Naive B cell (primary cell): Measurements from ENCODE around the gene FITM2. TPM values are rescaled to one million over a fixed set of nuclear protein-coding genes. Genes with fewer than 3 reads are reported as not detected.

Experiments
- ATAC-seq, 2 donors: fragments of 150-1000 bp; cut with Tn5 transposase; 2 replicates each; pipeline ENCODE4 v1.10.0; 2021; ENCODE audit warnings: low read depth in 2 of 2, mild to moderate bottlenecking in 2 of 2, moderate library complexity in 2 of 2
- DNase-seq: peaks from one replicate; pipeline ENCODE4 v3.0.0; 2022
- H3K27ac Mint-ChIP-seq, 6 donors: one replicate each; pipeline ENCODE4 v1.8.0; 2020 to 2022; ENCODE audit warnings: mild to moderate bottlenecking in 6 of 6, mixed read lengths in 6 of 6, moderate library complexity in 5 of 6, inconsistent platforms in 2 of 6
- H3K27me3 Mint-ChIP-seq, 3 donors: one replicate each; pipeline ENCODE4 v1.8.0; 2021 to 2022; ENCODE audit warnings: mixed read lengths in 3 of 3, mild to moderate bottlenecking in 1 of 3
- H3K36me3 Mint-ChIP-seq, 2 donors: one replicate each; pipeline ENCODE4 v1.8.0; 2020 to 2022; ENCODE audit warnings: mixed read lengths in 2 of 2, inconsistent platforms in 1 of 2, mild to moderate bottlenecking in 1 of 2
- H3K4me1 Mint-ChIP-seq, 3 donors: one replicate each; pipeline ENCODE4 v1.8.0; 2020 to 2022; ENCODE audit warnings: mixed read lengths in 3 of 3, inconsistent platforms in 1 of 3, mild to moderate bottlenecking in 1 of 3, moderate library complexity in 1 of 3
- H3K4me3 Mint-ChIP-seq, 8 donors: one replicate each; pipeline ENCODE4 v1.8.0; 2020 to 2022; ENCODE audit warnings: mild to moderate bottlenecking in 8 of 8, mixed read lengths in 8 of 8, moderate library complexity in 8 of 8, inconsistent platforms in 2 of 8
- H3K9me3 Mint-ChIP-seq, 7 donors: one replicate each; pipeline ENCODE4 v1.8.0; 2020 to 2022; ENCODE audit warnings: mixed read lengths in 7 of 7, mild to moderate bottlenecking in 5 of 7, inconsistent platforms in 2 of 7, moderate library complexity in 1 of 7
- polyA plus RNA-seq, 6 donors: library from polyadenylated mRNA; unstranded; fragments of 300-500 nt; fragmentation: Illumina TruSeq; gene quantifications; one replicate each; pipeline ENCODE4 v1.2.3, GENCODE V29; 2021; ENCODE audit warnings: low read depth in 6 of 6

The FITM2 gene
- polyA plus RNA-seq, 6 donors from 2014 or later, result 0.18 to 0.73 (median 0.26) TPM; not detected in 1

- no peak for ATAC-seq
- peaks cover 0 to 5% (median 0%) of the 10 kb centered on the region in 3 donors for H3K4me1 Mint-ChIP-seq
- no peak overlapping the region for H3K27ac Mint-ChIP-seq
- no peak overlapping the region for H3K4me3 Mint-ChIP-seq
- H3K27me3 Mint-ChIP-seq, result peaks cover 6 to 11% (median 10%) of the 10 kb centered on the region in 3 donors
- peaks cover 0 to 2% (median 0%) of the 10 kb centered on the region in 7 donors for H3K9me3 Mint-ChIP-seq
- no peak for DNase-seq
- H3K36me3 Mint-ChIP-seq, result peaks cover 7 to 8% of the 10 kb centered on the region in 2 donors
Measured at GRCh38 chr20:44256961-44257360, 54.0 kb downstream of the FITM2 start.

DNA sequence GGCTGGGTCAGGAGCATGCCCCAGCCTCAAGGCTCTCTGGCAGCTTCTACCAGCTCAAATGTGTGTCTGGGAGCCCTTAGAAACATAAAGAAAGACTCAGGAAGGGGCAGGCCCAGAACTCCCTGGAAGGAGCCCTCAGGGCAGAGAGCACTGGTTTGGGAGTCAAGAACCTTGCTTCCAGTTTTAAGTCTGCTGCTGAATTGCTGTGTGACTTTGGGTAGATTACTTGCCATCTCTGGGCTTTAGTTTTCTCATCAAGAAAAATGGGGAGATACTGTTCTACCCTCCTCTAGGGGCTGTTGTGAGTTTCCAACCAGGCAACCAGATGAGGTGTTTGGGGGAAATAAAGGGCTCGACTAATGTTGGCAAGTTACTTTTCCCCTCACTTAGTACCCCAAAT lies 55.1 kb downstream of the FITM2 start:
- ATAC-seq (no peak), DNase-seq (no peak)
- Mint-ChIP-seq H3K9me3 (peaks cover 0 to 2% (median 0%) of the 10 kb centered on the region in 7 donors), H3K27ac (no peak overlapping the region), H3K4me1 (peaks cover 0 to 5% (median 0%) of the 10 kb centered on the region in 3 donors), H3K4me3 (peak overlapping the region in 1 of 8 donors; percentile 56), H3K36me3 (peaks cover 7 to 8% of the 10 kb centered on the region in 2 donors), H3K27me3 (peaks cover 8 to 14% (median 11%) of the 10 kb centered on the region in 3 donors)

DNA sequence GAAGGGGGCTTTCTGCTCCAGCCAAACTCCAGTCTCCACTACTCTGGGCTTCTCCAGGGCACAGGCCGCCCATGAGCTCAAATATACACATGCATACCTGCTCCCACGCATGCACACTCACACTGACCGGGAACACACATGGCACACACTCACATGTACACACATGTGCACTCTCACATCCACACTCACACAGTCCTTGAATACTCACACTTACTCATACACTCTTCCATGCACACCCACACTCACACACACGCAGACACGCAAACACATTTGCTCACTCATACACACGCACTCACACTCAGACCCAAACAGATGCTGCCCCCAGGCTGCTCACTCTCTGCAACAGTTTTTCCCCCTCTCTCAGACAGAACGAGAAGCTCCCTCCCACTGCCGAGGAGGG lies 56.9 kb downstream of the FITM2 start:
- H3K4me1 Mint-ChIP-seq, result peaks cover 0 to 5% (median 0%) of the 10 kb centered on the region in 3 donors
- no peak overlapping the region for H3K4me3 Mint-ChIP-seq
- peak overlapping the region in 1 of 6 donors; percentile 19 for H3K27ac Mint-ChIP-seq
- DNase-seq (no peak), ATAC-seq (no peak)
- peaks cover 20 to 29% (median 25%) of the 10 kb centered on the region in 3 donors for H3K27me3 Mint-ChIP-seq
- H3K9me3 Mint-ChIP-seq, result peaks cover 0 to 4% (median 0%) of the 10 kb centered on the region in 7 donors
- peaks cover 7 to 8% of the 10 kb centered on the region in 2 donors for H3K36me3 Mint-ChIP-seq

- Mint-ChIP-seq H3K27me3 (peaks cover 23 to 35% (median 31%) of the 10 kb centered on the region in 3 donors), H3K4me3 (no peak overlapping the region), H3K4me1 (peaks cover 0 to 2% (median 0%) of the 10 kb centered on the region in 3 donors), H3K36me3 (peaks cover 7 to 8% of the 10 kb centered on the region in 2 donors), H3K9me3 (peaks cover 0 to 4% (median 0%) of the 10 kb centered on the region in 7 donors), H3K27ac (no peak overlapping the region)
- no peak for DNase-seq
- ATAC-seq, result no peak
Measured at GRCh38 chr20:44253528-44253927, 57.5 kb downstream of the FITM2 start.

Other genes with a start within 250 kb of the FITM2 start
- gene JPH2, start 124.0 kb downstream of the FITM2 start, polyA plus RNA-seq, result not detected
- gene OSER1, start 100.4 kb downstream of the FITM2 start, polyA plus RNA-seq, result 100 to 1,000 TPM; 101 to 163 (median 112) TPM
- not detected for gene GDAP1L1, start 63.9 kb downstream of the FITM2 start, polyA plus RNA-seq
- not detected for gene R3HDML, start 25.8 kb upstream of the FITM2 start, polyA plus RNA-seq
- not detected for gene HNF4A, start 44.5 kb upstream of the FITM2 start, polyA plus RNA-seq
- gene TTPAL, start 164.7 kb upstream of the FITM2 start, polyA plus RNA-seq, result 10 to 100 TPM in 5 of 6 donors, 1 to 10 TPM in 1; 4.2 to 16.3 (median 13.0) TPM
- gene SERINC3, start 210.9 kb upstream of the FITM2 start, polyA plus RNA-seq, result 100 to 1,000 TPM; 120 to 145 (median 133) TPM